ENCODE data around the gene HCRT. TPM values are rescaled to one million over a fixed set of nuclear protein-coding genes. Genes with fewer than 3 reads are reported as not detected.
A peak's percentile ranks its signal among the peaks of the same experiment; 100 is the strongest.

Gene HCRT
- total RNA-seq, 1 donor from 2014 or later: not detected

DNA sequence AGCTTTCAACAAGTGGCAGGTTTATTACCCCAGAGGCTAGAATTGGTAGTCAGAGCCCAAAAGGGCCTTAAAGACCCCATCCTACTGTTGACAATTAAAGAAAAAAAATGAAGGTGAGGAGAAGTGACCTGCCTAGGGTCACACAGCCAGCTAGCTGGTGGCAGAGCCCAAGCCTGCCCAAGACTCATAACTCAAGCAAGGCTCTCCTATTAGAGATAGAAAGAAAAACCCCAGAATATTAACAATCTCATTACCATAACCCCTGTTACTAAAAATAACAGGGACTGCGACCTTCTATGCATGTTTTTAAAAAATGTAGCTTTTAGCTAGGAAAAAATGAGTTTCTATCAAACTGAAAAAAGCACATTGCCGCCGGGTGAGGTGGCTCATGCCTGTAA lies 48.6 kb downstream of the HCRT start:
- no peak for ATAC-seq
- DNase-seq: no peak
- TF ChIP-seq, protein P1, sequence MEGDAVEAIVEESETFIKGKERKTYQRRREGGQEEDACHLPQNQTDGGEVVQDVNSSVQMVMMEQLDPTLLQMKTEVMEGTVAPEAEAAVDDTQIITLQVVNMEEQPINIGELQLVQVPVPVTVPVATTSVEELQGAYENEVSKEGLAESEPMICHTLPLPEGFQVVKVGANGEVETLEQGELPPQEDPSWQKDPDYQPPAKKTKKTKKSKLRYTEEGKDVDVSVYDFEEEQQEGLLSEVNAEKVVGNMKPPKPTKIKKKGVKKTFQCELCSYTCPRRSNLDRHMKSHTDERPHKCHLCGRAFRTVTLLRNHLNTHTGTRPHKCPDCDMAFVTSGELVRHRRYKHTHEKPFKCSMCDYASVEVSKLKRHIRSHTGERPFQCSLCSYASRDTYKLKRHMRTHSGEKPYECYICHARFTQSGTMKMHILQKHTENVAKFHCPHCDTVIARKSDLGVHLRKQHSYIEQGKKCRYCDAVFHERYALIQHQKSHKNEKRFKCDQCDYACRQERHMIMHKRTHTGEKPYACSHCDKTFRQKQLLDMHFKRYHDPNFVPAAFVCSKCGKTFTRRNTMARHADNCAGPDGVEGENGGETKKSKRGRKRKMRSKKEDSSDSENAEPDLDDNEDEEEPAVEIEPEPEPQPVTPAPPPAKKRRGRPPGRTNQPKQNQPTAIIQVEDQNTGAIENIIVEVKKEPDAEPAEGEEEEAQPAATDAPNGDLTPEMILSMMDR (IDR thresholded peaks at IDR 0.05): no peak
- Histone ChIP-seq H3K4me3 (peak overlapping the region; percentile 35), H3K27ac (peak overlapping the region; percentile 80), H3K27me3 (ENCODE audit: low read depth) (no peaks in the 10 kb centered on the region), H3K36me3 (peaks cover 14% of the 10 kb centered on the region), H3K9me3 (no peaks in the 10 kb centered on the region), H3K4me1 (peaks cover 95% of the 10 kb centered on the region)
- intact Hi-C loops (cut with DNase I): no loop called here

DNA sequence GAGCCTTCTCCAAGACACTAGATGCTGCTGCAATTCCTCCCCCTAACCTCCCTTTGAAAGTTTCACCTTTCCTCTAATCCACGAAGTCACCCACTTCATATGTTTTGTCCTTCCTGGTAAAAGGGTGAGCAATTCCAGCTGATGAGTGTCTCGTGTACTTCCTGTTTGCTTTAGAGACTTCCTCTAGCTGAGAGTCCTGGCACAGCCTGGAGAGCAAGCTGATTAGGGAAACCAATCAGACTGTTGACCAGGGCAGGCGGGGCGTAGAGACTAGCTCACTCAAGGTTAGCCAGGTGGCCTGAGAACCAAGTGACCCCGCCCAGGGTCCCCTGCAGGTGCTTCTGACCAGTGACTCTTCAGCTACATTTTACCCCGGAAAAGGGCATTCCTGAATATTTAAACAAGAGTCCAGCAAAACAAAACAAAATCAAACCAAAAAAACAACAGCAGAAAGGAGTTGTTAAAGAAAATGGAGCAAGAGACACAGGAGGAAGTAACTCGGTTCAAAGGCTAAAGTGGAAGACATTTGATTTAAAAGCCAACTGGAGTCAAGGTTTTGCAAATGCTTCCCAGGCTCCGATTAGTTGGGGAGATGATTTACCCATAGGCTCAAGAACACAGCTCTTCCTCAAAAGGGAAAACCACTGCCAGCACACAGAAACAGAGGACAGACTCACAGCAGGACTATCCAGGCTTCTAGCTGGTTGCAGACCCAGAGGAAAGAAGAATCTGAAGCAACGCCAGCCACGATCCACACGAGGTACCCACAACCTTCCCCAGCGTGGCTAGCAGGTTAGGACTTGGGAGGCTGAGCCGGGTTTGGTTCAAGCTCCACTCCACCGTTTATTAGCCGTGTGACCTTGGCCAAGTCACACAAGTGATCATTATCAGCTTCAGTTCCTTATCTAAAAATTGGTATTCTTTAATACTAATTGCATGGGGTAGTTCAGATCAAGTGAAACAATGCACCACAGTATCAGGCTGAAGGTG lies 49.3 kb downstream of the HCRT start:
- DNase-seq (peak; percentile 90), ATAC-seq (peak; percentile 92)
- Histone ChIP-seq H3K27me3 (ENCODE audit: low read depth) (no peaks in the 10 kb centered on the region), H3K4me1 (peaks cover 95% of the 10 kb centered on the region), H3K36me3 (peaks cover 8% of the 10 kb centered on the region), H3K27ac (peak overlapping the region; percentile 80), H3K4me3 (peak overlapping the region; percentile 35), H3K9me3 (no peaks in the 10 kb centered on the region)
- intact Hi-C loops (cut with DNase I): no loop called here
- TF ChIP-seq, protein P1 (IDR thresholded peaks at IDR 0.05): no peak

DNA sequence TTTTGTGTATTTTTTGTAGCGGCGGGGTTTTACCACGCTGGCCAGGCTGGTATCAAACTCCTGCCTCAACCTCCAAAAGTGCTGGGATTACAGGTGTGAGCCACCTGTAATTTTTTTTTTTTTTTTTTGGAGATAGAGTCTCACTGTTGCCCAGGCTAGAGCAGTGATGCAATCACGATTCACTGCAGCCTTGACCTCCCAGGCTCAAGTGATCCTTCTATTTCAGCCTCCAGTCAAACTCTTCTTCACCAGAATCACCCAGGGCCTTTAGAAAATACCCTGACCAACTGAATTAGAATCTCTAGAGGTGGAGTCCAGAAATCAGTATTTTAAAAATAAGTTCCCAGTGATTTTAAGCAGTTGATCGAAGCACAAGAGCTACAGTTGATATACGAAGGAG lies 50.1 kb downstream of the HCRT start:
- ATAC-seq: no peak
- Histone ChIP-seq H3K4me3 (peak overlapping the region; percentile 35), H3K9me3 (no peaks in the 10 kb centered on the region), H3K4me1 (peaks cover 100% of the 10 kb centered on the region), H3K36me3 (peaks cover 7% of the 10 kb centered on the region), H3K27ac (peak overlapping the region; percentile 80), H3K27me3 (ENCODE audit: low read depth) (no peaks in the 10 kb centered on the region)
- intact Hi-C loops (cut with DNase I): no loop called here
- TF ChIP-seq, protein P1 (IDR thresholded peaks at IDR 0.05): no peak
- DNase-seq: no peak

Other genes starting within 250 kb of the HCRT start
- gene CNP, start 218.7 kb downstream of the HCRT start, total RNA-seq: 46.3 TPM
- 82.0 TPM for gene DNAJC7, start 168.0 kb downstream of the HCRT start, total RNA-seq
- 27.1 TPM for gene NKIRAS2, start 165.4 kb downstream of the HCRT start, total RNA-seq
- gene C17orf113, start 134.9 kb downstream of the HCRT start, total RNA-seq: 0.89 TPM
- 1.2 TPM for gene ZNF385C, start 87.0 kb downstream of the HCRT start, total RNA-seq
- gene DHX58, start 72.7 kb downstream of the HCRT start, total RNA-seq: 40.4 TPM
- gene KAT2A, start 64.1 kb downstream of the HCRT start, total RNA-seq: 41.6 TPM
- gene HSPB9, start 62.6 kb downstream of the HCRT start, total RNA-seq: not detected
- gene RAB5C, start 30.5 kb downstream of the HCRT start, total RNA-seq: 153 TPM
- gene KCNH4, start 4.3 kb downstream of the HCRT start, total RNA-seq: 0.09 TPM
- 33.4 TPM for gene GHDC, start 9.0 kb upstream of the HCRT start, total RNA-seq
- 67.9 TPM for gene STAT5B, start 90.9 kb upstream of the HCRT start, total RNA-seq
- gene STAT5A, start 103.0 kb upstream of the HCRT start, total RNA-seq: 53.3 TPM
- 278 TPM for gene STAT3, start 203.0 kb upstream of the HCRT start, total RNA-seq
- gene CAVIN1, start 237.8 kb upstream of the HCRT start, total RNA-seq: 269 TPM